NCI-H2081 treated with DMSO at 0.1 percent for 48 hours (cell line): ENCODE measurements around the gene SLC46A2.

Experiments
- DNase-seq: peaks from one replicate; lab custom pipeline; 2025; lab: John Stamatoyannopoulos, UW

SLC46A2 gene

GRCh38 chr9:112885324-112885723, 5.4 kb downstream of the SLC46A2 start:
- DNase-seq: no peak

GRCh38 chr9:112884721-112885120, 6.0 kb downstream of the SLC46A2 start:
- no peak for DNase-seq

GRCh38 chr9:112884101-112884500, 6.6 kb downstream of the SLC46A2 start:
- DNase-seq: no peak

DNA sequence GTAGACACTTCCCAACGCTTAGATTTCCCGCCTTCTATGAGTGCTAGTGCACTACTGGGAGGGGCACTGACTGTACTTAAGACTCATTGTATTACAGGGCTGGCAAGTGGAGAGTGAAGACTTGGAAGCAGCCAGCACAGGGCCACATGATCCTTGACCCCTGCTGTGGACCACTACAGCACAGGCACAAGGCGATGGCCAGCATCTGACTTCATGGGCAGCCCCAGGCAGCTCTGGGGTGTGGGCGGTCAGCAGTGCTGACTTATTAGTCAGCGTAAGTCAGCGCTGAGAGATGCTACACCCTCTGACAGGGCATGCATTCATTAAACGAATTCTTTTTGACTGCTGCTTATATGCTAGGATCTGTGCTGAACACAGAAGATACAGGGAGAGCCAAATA, 9.3 kb downstream of the SLC46A2 start:
- no peak for DNase-seq

- no peak for DNase-seq
Measured at GRCh38 chr9:112880650-112881049, 10.0 kb downstream of the SLC46A2 start.

- no peak for DNase-seq
Measured at GRCh38 chr9:112878752-112879151, 11.9 kb downstream of the SLC46A2 start.

GRCh38 chr9:112873773-112874405, 16.8 kb downstream of the SLC46A2 start:
- no peak for DNase-seq

DNA sequence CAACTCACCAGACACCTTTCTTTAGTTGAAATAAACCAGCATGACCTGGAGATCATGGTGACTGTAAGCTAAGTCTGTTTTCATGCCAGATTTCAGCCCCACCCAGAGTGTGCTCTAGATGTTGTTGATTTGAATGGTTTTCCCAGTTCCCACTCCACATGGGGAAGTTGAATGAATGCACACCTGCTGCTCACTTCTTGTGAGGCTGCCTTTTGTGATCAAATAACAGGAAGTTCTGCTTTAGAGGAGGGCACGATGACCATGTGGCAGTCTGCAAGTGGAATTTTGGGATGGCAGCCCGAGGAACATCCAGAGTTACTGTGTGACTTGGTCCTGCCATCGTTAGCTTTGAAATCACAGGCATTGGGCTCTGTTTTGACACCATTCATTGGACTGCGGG, 18.7 kb downstream of the SLC46A2 start:
- no peak for DNase-seq

- DNase-seq: no peak
Measured at GRCh38 chr9:112870556-112870955, 20.1 kb downstream of the SLC46A2 start.

GRCh38 chr9:112869917-112870316, 20.8 kb downstream of the SLC46A2 start:
- no peak for DNase-seq

DNA sequence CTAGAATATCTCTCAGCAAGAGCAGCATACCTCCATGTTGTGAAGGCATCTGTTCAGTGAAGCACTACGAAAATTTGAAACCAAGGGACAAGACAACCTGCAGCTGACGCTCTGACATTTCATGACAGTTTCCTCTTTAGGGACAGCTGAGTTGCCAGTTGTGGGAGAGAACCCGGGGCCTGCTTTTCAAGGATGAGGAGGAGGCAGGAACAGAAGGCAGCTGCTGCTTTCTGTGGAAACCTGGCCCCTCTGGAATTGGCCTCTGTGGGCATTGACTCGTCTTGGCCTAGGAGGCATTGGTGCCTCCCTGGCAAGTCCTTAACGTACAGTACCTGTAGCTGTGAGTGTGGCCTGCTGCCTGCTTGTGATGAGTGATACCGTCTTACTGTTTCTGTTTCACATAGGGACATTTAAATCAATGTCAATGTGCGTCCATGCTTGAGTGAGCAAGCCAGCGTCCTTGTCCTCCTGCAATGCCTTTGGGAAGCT, 21.6 kb downstream of the SLC46A2 start:
- no peak for DNase-seq

- DNase-seq: no peak
Measured at GRCh38 chr9:112868461-112868860, 22.2 kb downstream of the SLC46A2 start.

- DNase-seq: no peak
Measured at GRCh38 chr9:112867275-112867991, 23.2 kb downstream of the SLC46A2 start.

- DNase-seq: no peak
Measured at GRCh38 chr9:112866662-112867274, 23.9 kb downstream of the SLC46A2 start.

DNA sequence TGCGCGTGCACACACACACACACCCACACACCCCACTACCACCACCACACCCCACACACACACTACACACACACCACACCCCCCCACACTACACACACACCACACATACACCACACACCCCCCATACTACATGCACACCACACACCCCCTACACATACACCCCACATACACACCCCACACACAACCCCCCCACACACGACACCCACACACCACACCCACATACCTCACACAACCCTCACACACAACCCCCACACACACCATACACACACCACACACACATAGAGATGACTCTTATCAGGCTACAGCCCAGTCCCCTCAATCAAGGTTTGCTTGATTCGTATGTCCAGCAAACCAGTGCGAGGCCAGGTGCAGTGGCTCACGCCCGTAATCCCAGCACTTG, 25.7 kb downstream of the SLC46A2 start:
- DNase-seq: no peak

GRCh38 chr9:112864403-112864802, 26.3 kb downstream of the SLC46A2 start:
- DNase-seq: no peak

DNA sequence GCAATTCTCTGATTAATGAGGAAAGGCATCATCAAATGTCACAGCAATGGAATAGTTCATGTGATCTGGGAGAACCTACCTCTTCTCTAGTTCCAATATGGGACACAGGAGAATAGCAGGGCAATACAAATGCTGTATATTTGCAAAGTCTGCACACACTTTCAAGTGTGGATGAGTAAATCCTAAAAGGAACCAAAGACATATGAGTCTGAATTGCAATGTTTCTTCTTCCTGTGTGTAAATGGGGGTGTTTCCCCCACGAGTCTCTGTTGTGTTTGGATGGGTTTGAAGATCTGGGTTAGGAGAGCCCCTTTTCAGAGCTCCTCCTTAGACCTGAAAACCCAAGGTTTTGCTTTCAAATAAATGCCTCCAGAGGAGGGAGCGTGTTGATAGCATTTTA, 26.9 kb downstream of the SLC46A2 start:
- DNase-seq: no peak

DNA sequence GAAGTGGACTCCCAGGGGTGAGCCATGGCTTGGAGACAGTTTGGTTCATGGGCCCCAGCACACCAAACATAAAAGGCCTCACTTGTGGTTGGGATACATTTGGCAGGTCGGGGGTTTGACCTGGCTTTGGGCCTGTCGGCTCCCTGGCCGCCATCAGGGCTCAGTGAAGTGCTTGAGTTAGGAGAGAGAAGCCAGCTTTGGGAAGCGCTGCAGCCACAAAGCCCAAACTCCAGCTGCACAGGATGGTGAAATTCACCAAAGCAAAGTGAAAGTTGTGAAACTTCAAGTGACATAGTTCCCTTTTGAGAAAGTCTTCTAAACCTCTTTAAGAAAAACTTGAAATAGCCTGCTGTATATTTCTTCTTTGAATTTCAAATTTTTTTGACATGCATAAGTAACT, 27.5 kb downstream of the SLC46A2 start:
- no peak for DNase-seq

GRCh38 chr9:112861638-112862555, 28.8 kb downstream of the SLC46A2 start:
- no peak for DNase-seq

DNA sequence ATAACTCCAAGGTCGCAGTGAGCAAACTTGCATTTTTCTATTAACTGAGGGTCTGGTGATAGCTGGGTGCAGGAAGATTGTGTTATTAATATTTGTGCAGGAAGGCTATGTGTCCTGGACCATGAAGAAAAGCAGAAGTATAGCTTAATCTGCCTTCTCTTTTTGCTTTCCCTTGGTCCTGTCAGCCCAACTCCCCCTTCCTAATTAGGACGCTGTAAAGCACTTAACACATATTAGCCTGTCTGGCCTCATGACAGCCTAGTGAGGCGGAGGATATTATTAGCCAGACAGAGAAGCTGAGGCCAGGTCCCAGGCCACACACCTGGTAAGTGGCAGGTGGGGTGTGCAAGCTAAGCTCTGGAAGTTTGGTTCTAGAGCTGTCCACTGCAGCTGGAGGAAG, 29.5 kb downstream of the SLC46A2 start:
- no peak for DNase-seq

DNA sequence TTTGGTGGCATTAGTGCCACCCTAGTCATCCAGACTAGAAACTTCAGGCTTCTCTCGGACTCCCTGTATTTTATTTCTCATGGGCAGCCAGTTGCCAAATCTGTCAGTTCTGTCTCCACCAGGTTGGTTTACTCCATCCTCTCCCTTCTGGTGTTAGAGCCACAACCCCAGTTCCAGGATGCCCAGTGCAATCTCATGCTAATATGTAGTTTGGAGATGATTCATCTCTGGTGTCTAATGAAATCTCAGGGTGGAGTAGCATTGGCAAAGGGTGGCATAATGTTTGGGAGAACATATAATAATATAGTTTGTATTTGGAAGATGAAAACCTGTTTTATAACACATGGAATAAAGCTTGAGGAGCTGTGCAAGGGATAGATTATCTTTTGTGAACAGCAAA, 30.2 kb downstream of the SLC46A2 start:
- DNase-seq: no peak

GRCh38 chr9:112858625-112859147, 32.0 kb downstream of the SLC46A2 start:
- no peak for DNase-seq
